Fibroblast of lung (primary cell): Measurements from ENCODE around the gene TSNAX.

ENCODE experiments used
- CTCF ChIP-seq, 2 donors: IDR thresholded peaks in 1 of 2; conservative IDR thresholded peaks in 1 of 2; 1 replicate in 1 of 2; 2 replicates in 1 of 2; pipeline ENCODE4 v1.5.1; 2011 to 2012; ENCODE audit warnings: low read length in 2 of 2, control low read depth in 1 of 2, inconsistent platforms in 1 of 2, low read depth in 1 of 2, mild to moderate bottlenecking in 1 of 2
- EZH2 ChIP-seq: IDR thresholded peaks from 2 replicates; pipeline ENCODE4 v1.5.1; 2012; ENCODE audit warnings: low read length, control low read depth, mild to moderate bottlenecking; ENCODE audit errors: missing control alignments

- TF ChIP-seq CTCF (conservative IDR thresholded peaks at IDR 0.05 in 1 of 2, IDR thresholded peaks at IDR 0.05 in 1 of 2; ENCODE audit: low read depth in 1 of 2, low read length in 2 of 2) (no peak), EZH2 (no peak)
These were observed 30.3 kb downstream of the TSNAX start for GRCh38 chr1:231558708-231559185.
